CMK (cell line): ENCODE measurements around the gene UBE2QL1.

Source experiments
- DNase-seq: peaks from one replicate; pipeline ENCODE4 v3.0.0-alpha.2; 2010; ENCODE audit warnings: low read depth

The UBE2QL1 gene

GRCh38 chr5:6448622-6449464 is at the start of gene UBE2QL1:
Gene UBE2QL1 (plus strand): TSS chr5:6448859. CDS start chr5:6448894, 35 bp downstream.
- no peak for DNase-seq

DNA sequence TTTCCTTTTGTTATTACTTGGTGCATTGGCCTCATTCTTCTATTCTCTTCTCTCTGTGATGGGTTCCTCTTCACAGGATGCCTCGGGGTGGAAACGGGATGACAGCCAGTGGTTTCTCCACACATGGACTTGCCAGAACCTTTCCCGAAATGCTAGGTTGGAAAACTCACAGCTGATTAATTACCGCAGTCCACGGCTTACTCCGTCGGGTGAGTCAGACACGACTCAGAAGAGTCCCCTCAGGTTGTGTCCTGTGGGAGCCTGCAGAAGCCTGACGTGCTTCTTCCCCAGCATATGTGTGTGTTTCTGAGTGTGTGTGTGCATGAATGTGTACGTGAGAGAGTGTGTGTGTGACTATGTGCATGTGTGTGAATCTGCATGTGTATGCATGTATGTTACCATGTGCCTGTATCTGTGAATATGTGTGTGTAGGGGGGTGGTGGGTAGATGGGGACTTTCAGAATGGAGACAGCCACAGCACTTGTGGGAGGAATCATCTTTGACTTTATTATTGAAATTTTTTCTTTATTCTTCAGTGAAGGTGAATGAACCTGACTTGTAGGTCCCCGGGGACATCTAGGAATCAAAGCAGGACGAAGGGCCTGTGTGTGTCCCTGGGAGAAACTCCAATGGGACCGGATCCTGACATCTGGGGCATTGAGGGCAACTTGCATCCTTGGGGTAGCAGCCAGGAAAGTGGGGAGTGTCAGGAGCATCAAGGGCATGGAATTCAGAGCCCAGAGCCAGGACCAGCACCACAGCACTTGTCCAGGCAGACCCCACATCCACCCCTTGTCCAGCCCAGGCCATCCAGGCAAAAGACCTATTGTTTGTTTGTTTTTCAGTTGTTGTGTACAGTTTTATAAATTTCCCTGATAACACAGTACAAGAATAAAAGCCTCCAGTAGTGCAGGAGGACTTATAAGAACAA is 48.4 kb upstream of the UBE2QL1 start:
- DNase-seq, result no peak

- DNase-seq, result no peak
Measured at GRCh38 chr5:6401410-6401809, 47.2 kb upstream of the UBE2QL1 start.

DNA sequence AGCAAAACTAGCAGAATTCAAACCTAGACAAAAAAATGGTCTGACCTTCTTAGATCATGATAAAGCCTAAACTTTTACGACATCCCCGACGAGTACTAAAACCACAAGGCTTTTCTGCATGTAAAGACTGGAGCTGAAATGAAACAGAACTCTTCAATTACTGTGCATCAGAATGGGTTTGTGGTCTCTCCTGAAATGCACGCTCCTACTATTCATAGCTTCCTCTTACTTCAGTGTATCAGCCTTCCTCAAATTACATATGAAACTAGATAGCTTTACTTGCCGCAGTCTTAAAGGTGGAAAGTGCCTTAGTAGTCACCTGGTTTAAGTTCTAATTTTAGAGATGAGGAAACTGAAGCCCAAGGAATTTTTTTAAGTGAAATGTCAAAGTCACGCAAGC is 45.7 kb upstream of the UBE2QL1 start:
- DNase-seq, result no peak

GRCh38 chr5:6403416-6403815 is 45.2 kb upstream of the UBE2QL1 start:
- no peak for DNase-seq

GRCh38 chr5:6404129-6404528 is 44.5 kb upstream of the UBE2QL1 start:
- no peak for DNase-seq

- no peak for DNase-seq
Measured at GRCh38 chr5:6405591-6405990, 43.1 kb upstream of the UBE2QL1 start.

- no peak for DNase-seq
Measured at GRCh38 chr5:6407558-6408259, 41.0 kb upstream of the UBE2QL1 start.

DNA sequence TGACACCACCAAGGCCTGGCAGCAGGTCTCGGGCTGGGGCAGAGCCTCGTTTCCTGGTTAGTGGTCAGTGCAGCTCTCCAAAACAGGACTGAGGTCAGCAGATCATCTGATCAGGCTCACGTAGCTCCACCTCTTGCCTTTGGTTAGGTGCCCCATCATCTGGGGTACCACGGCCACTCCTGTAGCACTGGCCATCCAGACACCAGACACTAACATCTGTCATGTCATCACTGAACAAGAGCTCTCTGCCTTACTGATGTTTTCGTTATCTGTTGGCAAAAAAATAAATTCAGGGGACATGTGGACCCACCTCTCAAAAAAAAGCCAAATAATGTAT is 40.4 kb upstream of the UBE2QL1 start:
- DNase-seq, result no peak

DNA sequence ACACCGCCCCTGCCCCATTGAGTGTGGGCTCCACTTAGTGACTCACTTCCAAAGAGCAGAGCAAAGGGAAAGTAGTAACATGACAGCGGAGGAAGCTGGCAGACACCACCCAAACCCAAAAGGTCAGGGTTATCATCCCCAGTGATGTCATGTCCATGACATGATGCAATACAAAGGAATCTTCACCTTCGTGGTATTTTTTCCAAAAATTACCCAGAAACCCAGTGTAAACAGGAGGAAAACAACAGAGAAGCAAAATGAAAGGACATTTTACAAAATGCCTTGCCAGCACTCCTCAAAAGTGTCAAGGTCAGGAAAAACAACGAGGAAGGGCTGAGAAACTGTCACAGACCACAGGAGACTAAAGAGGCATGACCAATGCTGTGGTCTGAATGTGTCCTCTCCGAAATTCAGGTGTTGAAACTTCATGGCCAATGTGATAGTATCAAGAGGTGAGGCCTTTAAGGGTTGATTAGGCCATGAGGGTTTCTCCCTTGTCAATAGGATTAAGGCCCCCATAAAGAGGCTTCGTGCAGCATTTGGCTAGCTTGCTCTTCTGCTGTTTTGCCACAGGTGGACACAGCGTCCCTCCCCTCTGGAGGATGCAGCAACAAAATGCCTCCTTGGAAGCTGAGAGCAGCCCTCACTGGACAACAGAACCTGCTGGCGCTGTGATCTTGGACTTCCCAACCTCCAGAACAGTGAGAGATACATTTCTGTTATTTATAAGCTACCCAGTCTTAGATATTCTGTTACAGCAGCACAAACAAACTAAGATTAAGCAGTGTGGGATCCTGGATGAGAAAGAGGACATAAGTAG is 39.8 kb upstream of the UBE2QL1 start:
- DNase-seq, result no peak

DNA sequence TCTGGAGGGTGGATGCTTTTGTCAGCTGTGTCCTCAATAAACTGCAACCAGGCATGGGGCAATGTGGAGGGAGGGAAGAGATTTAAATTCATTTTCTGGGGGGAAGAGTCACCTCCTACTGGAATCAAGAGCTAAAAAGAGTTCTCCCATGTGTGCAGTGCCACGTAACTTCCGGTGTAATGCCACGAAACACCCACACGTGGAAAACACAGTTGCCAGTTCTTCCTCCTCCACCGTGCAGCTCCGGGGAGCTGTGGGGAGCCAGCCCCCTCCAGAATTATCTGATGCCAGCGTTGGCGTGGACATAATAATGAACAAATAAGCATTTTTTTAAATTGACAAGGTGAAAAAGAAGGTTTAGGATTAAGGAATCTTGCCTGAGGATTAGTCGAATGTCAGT is 38.2 kb upstream of the UBE2QL1 start:
- no peak for DNase-seq

GRCh38 chr5:6411141-6411540 is 37.5 kb upstream of the UBE2QL1 start:
- no peak for DNase-seq

DNA sequence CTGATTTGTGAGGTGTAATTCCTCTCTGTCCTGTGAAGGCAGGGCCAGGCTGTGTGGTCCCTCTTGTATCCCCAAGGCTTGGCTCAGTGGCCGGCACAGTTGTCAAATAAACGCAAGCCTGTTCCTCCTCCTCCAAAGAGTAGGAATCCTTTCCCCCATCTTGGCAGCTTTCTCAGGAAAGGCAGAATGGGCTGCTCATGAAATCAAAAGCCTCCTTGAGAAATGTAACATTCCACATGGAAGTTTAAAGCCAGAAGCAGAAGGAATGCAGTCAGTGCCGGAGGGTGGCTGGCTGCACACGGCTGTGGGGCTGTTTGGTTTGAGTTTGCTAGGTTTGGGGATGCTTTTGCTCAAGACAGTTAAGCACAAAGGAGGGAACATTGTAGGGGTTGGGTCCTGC is 35.8 kb upstream of the UBE2QL1 start:
- DNase-seq, result no peak

DNA sequence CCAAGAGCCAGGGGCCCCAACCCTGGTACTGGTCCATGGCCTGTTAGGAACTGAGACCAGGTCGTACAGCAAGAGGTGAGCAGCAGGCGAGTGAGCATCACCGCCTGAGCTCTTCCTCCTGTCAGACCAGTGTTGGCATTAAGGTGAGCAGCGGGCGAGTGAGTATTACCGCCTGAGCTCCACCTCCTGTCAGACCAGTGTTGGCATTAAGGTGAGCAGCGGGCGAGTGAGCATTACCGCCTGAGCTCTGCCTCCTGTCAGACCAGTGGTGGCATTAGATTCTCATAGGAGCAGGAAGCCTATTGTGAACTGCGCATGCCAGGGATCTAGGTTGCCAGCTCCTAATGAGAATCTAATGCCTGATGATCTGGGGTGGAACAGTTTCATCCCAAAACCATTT is 31.0 kb upstream of the UBE2QL1 start:
- DNase-seq, result no peak

- no peak for DNase-seq
Measured at GRCh38 chr5:6418679-6419276, 29.9 kb upstream of the UBE2QL1 start.

DNA sequence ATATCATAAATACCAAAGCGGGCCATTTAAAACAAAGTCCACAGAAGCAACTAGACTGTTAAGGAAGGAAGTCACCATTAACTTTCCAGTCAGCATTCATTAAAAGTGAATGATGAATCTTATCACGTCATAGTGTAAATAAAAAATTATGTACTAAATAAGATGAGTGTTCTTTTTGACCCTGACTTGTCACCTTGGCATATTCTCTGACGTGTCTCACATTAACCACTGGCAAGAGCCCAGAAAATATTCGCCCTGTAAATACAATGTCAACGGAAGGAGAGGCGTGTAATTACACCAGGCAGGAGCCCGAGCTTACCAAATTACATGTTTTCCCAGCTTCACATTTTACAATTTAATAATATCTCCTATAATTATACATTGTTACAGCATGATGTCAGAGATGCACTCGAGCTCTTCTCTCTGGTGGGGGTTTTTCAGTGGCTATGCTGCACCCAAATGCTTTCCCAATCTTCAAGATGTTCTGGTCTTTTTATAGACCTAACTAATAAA is 29.3 kb upstream of the UBE2QL1 start:
- no peak for DNase-seq

DNA sequence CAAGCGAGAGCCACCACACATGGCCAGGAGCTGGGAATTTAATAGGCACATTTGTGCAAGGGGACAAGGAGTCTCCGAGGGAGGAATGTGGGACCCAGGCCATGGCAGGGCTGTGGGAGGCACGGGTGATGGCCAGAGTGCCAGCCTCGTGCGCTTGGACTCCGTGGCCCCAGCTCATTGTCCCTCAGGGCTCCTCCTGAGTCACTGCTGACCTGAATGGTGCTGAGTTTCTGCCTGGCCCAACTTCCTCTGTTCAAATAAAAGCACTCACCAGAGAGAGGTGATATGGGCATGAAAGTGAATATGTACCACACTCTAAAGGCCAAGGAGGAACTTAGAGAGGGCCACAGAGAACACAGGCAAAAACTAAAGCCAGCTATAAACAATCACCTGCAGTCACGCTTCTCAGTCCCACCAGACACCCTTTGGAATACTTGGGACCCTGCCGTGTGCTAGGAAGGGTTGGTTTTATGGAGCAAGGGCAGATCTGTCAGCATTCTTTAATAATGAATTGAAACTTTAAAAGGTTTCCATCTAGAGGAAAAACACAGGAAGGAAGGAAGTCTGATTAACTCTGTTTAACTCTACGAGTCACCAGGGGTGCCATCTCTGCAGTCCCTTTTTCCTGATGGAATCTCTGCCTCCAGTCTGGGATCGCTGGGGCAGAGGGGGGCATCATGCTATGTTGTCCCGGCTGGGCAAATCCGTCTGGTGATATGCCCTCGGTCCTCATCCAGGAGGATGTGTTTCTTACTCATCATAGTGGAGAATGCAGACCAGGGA is 25.1 kb upstream of the UBE2QL1 start:
- no peak for DNase-seq

DNA sequence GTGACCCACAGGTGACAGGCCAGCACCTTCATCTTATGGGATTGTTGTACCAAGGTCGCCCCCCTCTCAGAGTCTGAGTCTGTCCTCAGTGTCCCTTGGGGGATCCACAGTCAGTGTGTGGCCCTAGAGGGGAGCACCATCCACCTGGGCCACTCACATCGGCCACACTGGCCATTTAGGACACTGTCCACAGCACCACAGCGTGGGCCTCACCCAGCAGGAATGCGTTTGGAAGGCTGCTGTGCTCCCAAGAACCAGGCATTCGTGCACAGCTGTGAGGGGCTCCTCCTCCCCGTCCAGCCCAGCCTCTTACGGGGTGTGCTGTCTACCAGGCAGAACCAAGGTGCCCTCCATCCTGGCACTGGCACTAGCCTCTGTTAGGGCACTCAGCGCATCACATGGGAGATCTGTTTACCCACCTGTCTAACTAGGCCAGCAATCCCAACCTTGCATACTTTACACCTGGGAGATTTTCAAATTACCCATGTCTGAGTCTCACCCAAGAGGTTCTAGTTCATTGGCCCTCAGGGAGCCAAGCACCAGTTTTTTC is 24.5 kb upstream of the UBE2QL1 start:
- DNase-seq, result no peak

- no peak for DNase-seq
Measured at GRCh38 chr5:6424700-6425099, 24.0 kb upstream of the UBE2QL1 start.

- no peak for DNase-seq
Measured at GRCh38 chr5:6427694-6428093, 21.0 kb upstream of the UBE2QL1 start.
